Measurements from ENCODE around the gene CASP6.

The CASP6 gene

GRCh38 chr4:109735566-109736365, 32.5 kb upstream of the CASP6 start:
- H3K27ac ChIP-seq (ENCODE audit: low read depth, low read length), result no peak overlapping the region
- TF ChIP-seq EZH2phosphoT487 (conservative IDR thresholded peaks at IDR 0.05; ENCODE audit: low read length), result no peak
- no peaks in the 10 kb centered on the region for H3K79me2 ChIP-seq (ENCODE audit: insufficient read depth, low read length)
- no peak overlapping the region for H2AFZ ChIP-seq (ENCODE audit: low read depth, low read length, severe bottlenecking)
- H3K9me2 ChIP-seq (replicated peaks; ENCODE audit: insufficient read depth, low read length), result no peaks in the 10 kb centered on the region
- no peaks in the 10 kb centered on the region for H3K36me3 ChIP-seq (ENCODE audit: low read length)
- H3K9me3 ChIP-seq (ENCODE audit: insufficient read depth, low read length), result no peaks in the 10 kb centered on the region
- no peak overlapping the region for H3K4me3 ChIP-seq (ENCODE audit: insufficient read depth, low read length, poor library complexity, severe bottlenecking)
- H3K9ac ChIP-seq (ENCODE audit: low read length), result no peak overlapping the region
- no peaks in the 10 kb centered on the region for H3F3A ChIP-seq (ENCODE audit: insufficient read depth)
- H3K27me3 ChIP-seq (ENCODE audit: low read length), result no peaks in the 10 kb centered on the region
- no peak overlapping the region for H3K4me2 ChIP-seq (ENCODE audit: low read depth, low read length, poor library complexity, severe bottlenecking)
- no peaks in the 10 kb centered on the region for H4K20me1 ChIP-seq (ENCODE audit: low read depth, low read length)

- no peaks in the 10 kb centered on the region for H3K9me2 ChIP-seq (replicated peaks; ENCODE audit: insufficient read depth, low read length)
- no peak overlapping the region for H3K9ac ChIP-seq (ENCODE audit: low read length)
- no peaks in the 10 kb centered on the region for H3K36me3 ChIP-seq (ENCODE audit: low read length)
- H3K9me3 ChIP-seq (ENCODE audit: insufficient read depth, low read length), result no peaks in the 10 kb centered on the region
- H3F3A ChIP-seq (ENCODE audit: insufficient read depth), result no peaks in the 10 kb centered on the region
- no peak overlapping the region for H3K4me2 ChIP-seq (ENCODE audit: low read depth, low read length, poor library complexity, severe bottlenecking)
- TF ChIP-seq EZH2phosphoT487 (conservative IDR thresholded peaks at IDR 0.05; ENCODE audit: low read length) (no peak), CTCF (IDR thresholded peaks at IDR 0.05; ENCODE audit: insufficient read depth, low read length, poor library complexity, severe bottlenecking) (no peak)
- no peak overlapping the region for H3K4me3 ChIP-seq (ENCODE audit: insufficient read depth, low read length, poor library complexity, severe bottlenecking)
- H3K79me2 ChIP-seq (ENCODE audit: insufficient read depth, low read length), result peaks cover 4% of the 10 kb centered on the region; the same call in 1 of the 2 replicates
- no peak overlapping the region for H2AFZ ChIP-seq (ENCODE audit: low read depth, low read length, severe bottlenecking)
- no peaks in the 10 kb centered on the region for H3K27me3 ChIP-seq (ENCODE audit: low read length)
- no peak overlapping the region for H3K27ac ChIP-seq (ENCODE audit: low read depth, low read length)
- no peaks in the 10 kb centered on the region for H4K20me1 ChIP-seq (ENCODE audit: low read depth, low read length)
Measured at GRCh38 chr4:109733728-109734127, 30.5 kb upstream of the CASP6 start.

- Histone ChIP-seq H3K4me2 (ENCODE audit: low read depth, low read length, poor library complexity, severe bottlenecking) (peak overlapping the region; percentile 87), H3F3A (ENCODE audit: insufficient read depth) (no peaks in the 10 kb centered on the region), H3K36me3 (ENCODE audit: low read length) (no peaks in the 10 kb centered on the region), H3K4me3 (ENCODE audit: insufficient read depth, low read length, poor library complexity, severe bottlenecking) (peak overlapping the region; percentile 77), H4K20me1 (ENCODE audit: low read depth, low read length) (no peaks in the 10 kb centered on the region), H2AFZ (ENCODE audit: low read depth, low read length, severe bottlenecking) (peak overlapping the region; percentile 98), H3K9ac (ENCODE audit: low read length) (peak overlapping the region; percentile 69), H3K9me2 (replicated peaks; ENCODE audit: insufficient read depth, low read length) (no peaks in the 10 kb centered on the region), H3K9me3 (ENCODE audit: insufficient read depth, low read length) (no peaks in the 10 kb centered on the region), H3K79me2 (ENCODE audit: insufficient read depth, low read length) (peaks cover 14% of the 10 kb centered on the region), H3K27ac (ENCODE audit: low read depth, low read length) (no peak overlapping the region), H3K27me3 (ENCODE audit: low read length) (no peaks in the 10 kb centered on the region)
- TF ChIP-seq EZH2phosphoT487 (conservative IDR thresholded peaks at IDR 0.05; ENCODE audit: low read length), result no peak
- no peak for TF ChIP-seq CTCF (IDR thresholded peaks at IDR 0.05; ENCODE audit: insufficient read depth, low read length, poor library complexity, severe bottlenecking)
Measured at GRCh38 chr4:109730619-109731545, 27.6 kb upstream of the CASP6 start.
